ENCODE results near the gene PPP2R5C.

- TF ChIP-seq, protein P1, sequence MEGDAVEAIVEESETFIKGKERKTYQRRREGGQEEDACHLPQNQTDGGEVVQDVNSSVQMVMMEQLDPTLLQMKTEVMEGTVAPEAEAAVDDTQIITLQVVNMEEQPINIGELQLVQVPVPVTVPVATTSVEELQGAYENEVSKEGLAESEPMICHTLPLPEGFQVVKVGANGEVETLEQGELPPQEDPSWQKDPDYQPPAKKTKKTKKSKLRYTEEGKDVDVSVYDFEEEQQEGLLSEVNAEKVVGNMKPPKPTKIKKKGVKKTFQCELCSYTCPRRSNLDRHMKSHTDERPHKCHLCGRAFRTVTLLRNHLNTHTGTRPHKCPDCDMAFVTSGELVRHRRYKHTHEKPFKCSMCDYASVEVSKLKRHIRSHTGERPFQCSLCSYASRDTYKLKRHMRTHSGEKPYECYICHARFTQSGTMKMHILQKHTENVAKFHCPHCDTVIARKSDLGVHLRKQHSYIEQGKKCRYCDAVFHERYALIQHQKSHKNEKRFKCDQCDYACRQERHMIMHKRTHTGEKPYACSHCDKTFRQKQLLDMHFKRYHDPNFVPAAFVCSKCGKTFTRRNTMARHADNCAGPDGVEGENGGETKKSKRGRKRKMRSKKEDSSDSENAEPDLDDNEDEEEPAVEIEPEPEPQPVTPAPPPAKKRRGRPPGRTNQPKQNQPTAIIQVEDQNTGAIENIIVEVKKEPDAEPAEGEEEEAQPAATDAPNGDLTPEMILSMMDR (IDR thresholded peaks at IDR 0.05 in 2 of 3, conservative IDR thresholded peaks at IDR 0.05 in 1 of 3; ENCODE audit: insufficient read depth in 2 of 3, low read depth in 1 of 3, low read length in 3 of 3): no peak
- no peak for TF ChIP-seq MXI1 (IDR thresholded peaks at IDR 0.05; ENCODE audit: low read depth, low read length)
- TF ChIP-seq ETV5 (CRISPR knock-in tag; IDR thresholded peaks at IDR 0.05; ENCODE audit: low read depth): no peak
Measured at GRCh38 chr14:101925152-101925551, 163.6 kb downstream of the PPP2R5C start.
